Measurements from ENCODE around the gene FTSJ3. TPM values are rescaled to one million over a fixed set of nuclear protein-coding genes. Genes with fewer than 3 reads are reported as not detected.

The FTSJ3 gene
- total and polyA plus RNA-seq, 2 of the 13 experiments (the other 11 are each of a cell fraction or from before 2014, with no cell fraction given), result 26.0 to 64.2 TPM

- TF ChIP-seq ZNF367 (CRISPR knock-in tag; IDR thresholded peaks at IDR 0.05; ENCODE audit: borderline replicate concordance) (0 out of 2 replicates have a peak, but pooled peaks have one; percentile 41), ELF4 (CRISPR knock-in tag; IDR thresholded peaks at IDR 0.05; ENCODE audit: borderline replicate concordance) (peak; percentile 89; the same call in 1 of the 2 replicates), RBM22 (optimal IDR thresholded peaks at IDR 0.05; ENCODE audit: low read length) (peak; percentile 81), NCOA2 (CRISPR knock-in tag; IDR thresholded peaks at IDR 0.05) (peak; percentile 83), TBX3 (IDR thresholded peaks at IDR 0.05; ENCODE audit: borderline replicate concordance) (peak; percentile 78), RAD51 (IDR thresholded peaks at IDR 0.05; ENCODE audit: borderline replicate concordance) (no peak), ZBTB33 (CRISPR knock-in tag; IDR thresholded peaks at IDR 0.05) (peak; percentile 66; the same call in 1 of the 2 replicates), GABPA (IDR thresholded peaks at IDR 0.05; ENCODE audit: low read depth, low read length) (peak; percentile 83), GABPA (CRISPR knock-in tag; IDR thresholded peaks at IDR 0.05; ENCODE audit: low read depth) (peak; percentile 94), CREBL2 (CRISPR knock-in tag; IDR thresholded peaks at IDR 0.05; ENCODE audit: borderline replicate concordance) (no peak), ZNF230 (CRISPR knock-in tag; IDR thresholded peaks at IDR 0.05) (peak; percentile 68; the same call in 1 of the 2 replicates), ZNF33A (CRISPR knock-in tag; IDR thresholded peaks at IDR 0.05; ENCODE audit: borderline replicate concordance) (no peak), HNRNPH1 (optimal IDR thresholded peaks at IDR 0.05; ENCODE audit: low read depth, low read length) (no peak), PRPF4 (IDR thresholded peaks at IDR 0.05; ENCODE audit: low read depth, low read length, poor library complexity, severe bottlenecking) (peak; percentile 64), HBP1 (CRISPR knock-in tag; IDR thresholded peaks at IDR 0.05; ENCODE audit: low read depth) (peak; percentile 57), KLF12 (CRISPR knock-in tag; IDR thresholded peaks at IDR 0.05; ENCODE audit: borderline replicate concordance) (peak; percentile 99), ZNF850 (CRISPR knock-in tag; conservative IDR thresholded peaks at IDR 0.05) (no peak), ZNF710 (CRISPR knock-in tag; IDR thresholded peaks at IDR 0.05; ENCODE audit: borderline replicate concordance) (peak; percentile 61)
Measured at GRCh38 chr17:63842540-63843386, 15.3 kb upstream of the FTSJ3 start, which contains the start of gene SMARCD2 (continued).

Measured in HepG2 (cell line).